ENCODE measurements around the gene NDUFS1.

GRCh38 chr2:206085742-206086445, 73.3 kb downstream of the NDUFS1 start, which contains the start of gene INO80D:
- TF ChIP-seq CTCF (IDR thresholded peaks at IDR 0.05) (peak; percentile 67), EZH2 (IDR thresholded peaks at IDR 0.05; ENCODE audit: borderline replicate concordance, insufficient read depth, low read depth, low read length, poor library complexity, severe bottlenecking) (no peak)

Data from B cell (primary cell).